Stimulated activated naive CD4-positive, alpha-beta T cell treated with Interleukin-2 at 50 U/mL for 16 hours (primary cell): Measurements from ENCODE around the gene CCSER2.
"Not testable (repeated sequence)": the region's sequence is repeated elsewhere in the genome, so short reads cannot be mapped to it uniquely, and the experiment has no call there.

Experiments
- DNase-seq: peaks from one replicate; lab custom pipeline; 2025; lab: John Stamatoyannopoulos, UW

The CCSER2 gene

GRCh38 chr10:84311576-84311975, 16.8 kb upstream of the CCSER2 start:
- DNase-seq, result no peak

GRCh38 chr10:84312816-84313215, 15.6 kb upstream of the CCSER2 start:
- DNase-seq, result no peak

- DNase-seq, result no peak
These were observed 14.1 kb upstream of the CCSER2 start for GRCh38 chr10:84314275-84314674.

- no peak for DNase-seq
These were observed 11.2 kb upstream of the CCSER2 start for GRCh38 chr10:84317174-84317573.

GRCh38 chr10:84321902-84322301, 6.5 kb upstream of the CCSER2 start:
- no peak for DNase-seq

- not testable (repeated sequence) for DNase-seq
These were observed 4.8 kb upstream of the CCSER2 start for GRCh38 chr10:84323566-84323965.

- not testable (repeated sequence) for DNase-seq
These were observed 1.4 kb upstream of the CCSER2 start for GRCh38 chr10:84326995-84327394.

- peak; percentile 69 for DNase-seq
These were observed 815 bp downstream of the CCSER2 start for GRCh38 chr10:84329196-84329611.

- DNase-seq, result no peak
These were observed 1.7 kb downstream of the CCSER2 start for GRCh38 chr10:84329986-84330651.

- no peak for DNase-seq
These were observed 2.7 kb downstream of the CCSER2 start for GRCh38 chr10:84331091-84331490.

GRCh38 chr10:84333864-84334451, 5.6 kb downstream of the CCSER2 start:
- peak; percentile 70 for DNase-seq

- no peak for DNase-seq
These were observed 6.4 kb downstream of the CCSER2 start for GRCh38 chr10:84334811-84335210.

- DNase-seq, result no peak
These were observed 7.1 kb downstream of the CCSER2 start for GRCh38 chr10:84335516-84335915.

GRCh38 chr10:84336406-84337090, 8.2 kb downstream of the CCSER2 start:
- DNase-seq, result no peak

GRCh38 chr10:84337199-84337598, 8.8 kb downstream of the CCSER2 start:
- DNase-seq, result no peak

- DNase-seq, result no peak
These were observed 10.6 kb downstream of the CCSER2 start for GRCh38 chr10:84339025-84339424.

- DNase-seq, result no peak
These were observed 11.8 kb downstream of the CCSER2 start for GRCh38 chr10:84340187-84340586.

- no peak for DNase-seq
These were observed 12.5 kb downstream of the CCSER2 start for GRCh38 chr10:84340632-84341537.

- no peak for DNase-seq
These were observed 13.1 kb downstream of the CCSER2 start for GRCh38 chr10:84341538-84341856.

GRCh38 chr10:84341983-84342382, 13.6 kb downstream of the CCSER2 start:
- DNase-seq, result no peak

GRCh38 chr10:84342584-84342983, 14.2 kb downstream of the CCSER2 start:
- no peak for DNase-seq

- DNase-seq, result no peak
These were observed 15.4 kb downstream of the CCSER2 start for GRCh38 chr10:84343831-84344230.
